Calu3 (cell line): ENCODE measurements around the gene AMMECR1. TPM values are rescaled to one million over a fixed set of nuclear protein-coding genes. Genes with fewer than 3 reads are reported as not detected.
A peak's percentile ranks its signal among the peaks of the same experiment; 100 is the strongest.

Experiments
- BruUV-seq: library from RNA; stranded (reverse); fragments of 400-500 nt; replicated peaks from 2 replicates; lab custom pipeline; 2021; lab: Mats Ljungman, UMichigan
- CTCF ChIA-PET: fragments of 300-600 bp; sonication (Branson Sonifier 250); formaldehyde crosslinking; loops from one replicate; lab custom pipeline; 2022; ENCODE audit warnings: antibody characterized with exemption; lab: Charles Lee
- DNase-seq: peaks from one replicate; pipeline ENCODE4 v3.0.0; 2022
- H3K27ac Mint-ChIP-seq: one replicate; pipeline ENCODE4 v1.8.0; 2022; ENCODE audit warnings: mixed read lengths; ENCODE audit not compliant: unreplicated experiment
- H3K27me3 Mint-ChIP-seq: one replicate; pipeline ENCODE4 v1.8.0; 2022; ENCODE audit warnings: mixed read lengths; ENCODE audit not compliant: unreplicated experiment
- H3K36me3 Mint-ChIP-seq: one replicate; pipeline ENCODE4 v1.8.0; 2022; ENCODE audit warnings: mild to moderate bottlenecking, moderate library complexity, mixed read lengths; ENCODE audit not compliant: insufficient read depth, unreplicated experiment
- H3K4me1 Mint-ChIP-seq: one replicate; pipeline ENCODE4 v1.8.0; 2022; ENCODE audit warnings: mild to moderate bottlenecking, low read depth, mixed read lengths; ENCODE audit not compliant: unreplicated experiment
- H3K4me3 Mint-ChIP-seq: one replicate; pipeline ENCODE4 v1.8.0; 2022; ENCODE audit warnings: mild to moderate bottlenecking, low read depth, moderate library complexity, mixed read lengths; ENCODE audit not compliant: unreplicated experiment
- H3K9me3 Mint-ChIP-seq: one replicate; pipeline ENCODE4 v1.8.0; 2022; ENCODE audit warnings: low read depth, mixed read lengths; ENCODE audit not compliant: unreplicated experiment
- CTCF ChIP-seq: fragments of 200-600 bp; IDR thresholded peaks from one replicate; pipeline ENCODE4 v1.8.0; 2022; ENCODE audit warnings: antibody characterized with exemption; ENCODE audit not compliant: unreplicated experiment
- intact Hi-C: fragments of 100-400 bp; cut with micrococcal nuclease; formaldehyde crosslinking; loops from one replicate; pipeline ENCODE4 v1.10.0; 2022; ENCODE audit not compliant: unreplicated experiment
- total RNA-seq: library from RNA; stranded (reverse); gene quantifications from 2 replicates; pipeline ENCODE4 v1.2.3, GENCODE V29; 2022

Gene AMMECR1
- total RNA-seq, 1 experiment from 2014 or later = 23.5 TPM

GRCh38 chrX:110182865-110183264 lies 135.0 kb downstream of the AMMECR1 start:
- Mint-ChIP-seq H3K4me3 (no peak overlapping the region), H3K27ac (no peak overlapping the region)
- DNase-seq = no peak

GRCh38 chrX:110182362-110182761 lies 135.5 kb downstream of the AMMECR1 start:
- intact Hi-C loops = no loop called here
- no peak overlapping the region for H3K4me3 Mint-ChIP-seq
- H3K27me3 Mint-ChIP-seq = no peaks in the 10 kb centered on the region
- DNase-seq = no peak
- no peak for TF ChIP-seq CTCF
- H3K4me1 Mint-ChIP-seq = peaks cover 37% of the 10 kb centered on the region
- CTCF ChIA-PET = interaction anchor here (1.2 kb wide), 1 partner anchor 33 kb away, joined by 3 read pairs; no protein-coding TSS in a partner anchor
- H3K9me3 Mint-ChIP-seq = no peaks in the 10 kb centered on the region
- peaks cover 9% of the 10 kb centered on the region for H3K36me3 Mint-ChIP-seq
- no peak overlapping the region for H3K27ac Mint-ChIP-seq
- BruUV-seq = no TSS peak

More at GRCh38 chrX:110182865-110183264, 135.0 kb downstream of the AMMECR1 start:
- H3K36me3 Mint-ChIP-seq = peaks cover 9% of the 10 kb centered on the region
- no peaks in the 10 kb centered on the region for H3K9me3 Mint-ChIP-seq
- no peak for TF ChIP-seq CTCF
- peaks cover 37% of the 10 kb centered on the region for H3K4me1 Mint-ChIP-seq
- no peaks in the 10 kb centered on the region for H3K27me3 Mint-ChIP-seq
- BruUV-seq = no TSS peak
- CTCF ChIA-PET = interaction anchor here (1.2 kb wide), 1 partner anchor 33 kb away, joined by 3 read pairs; no protein-coding TSS in a partner anchor
- intact Hi-C loops = no loop called here

GRCh38 chrX:110181459-110182137 lies 136.3 kb downstream of the AMMECR1 start:
- no peak overlapping the region for H3K27ac Mint-ChIP-seq
- no peaks in the 10 kb centered on the region for H3K27me3 Mint-ChIP-seq
- no peak overlapping the region for H3K4me3 Mint-ChIP-seq
- H3K4me1 Mint-ChIP-seq = peaks cover 37% of the 10 kb centered on the region
- no peak for TF ChIP-seq CTCF
- no peak for DNase-seq
- BruUV-seq = no TSS peak
- no peaks in the 10 kb centered on the region for H3K9me3 Mint-ChIP-seq
- CTCF ChIA-PET = interaction anchor here (1.2 kb wide), 1 partner anchor 34 kb away, joined by 3 read pairs; no protein-coding TSS in a partner anchor
- intact Hi-C loops = no loop called here
- H3K36me3 Mint-ChIP-seq = peaks cover 9% of the 10 kb centered on the region

- no peak for TF ChIP-seq CTCF
- H3K27ac Mint-ChIP-seq = peak overlapping the region; percentile 36
- no peak for DNase-seq
- peaks cover 37% of the 10 kb centered on the region for H3K4me1 Mint-ChIP-seq
- H3K4me3 Mint-ChIP-seq = no peak overlapping the region
- peaks cover 9% of the 10 kb centered on the region for H3K36me3 Mint-ChIP-seq
- CTCF ChIA-PET = interaction anchor here (0.6 kb wide), 1 partner anchor 11 kb away, joined by 4 read pairs; no protein-coding TSS in a partner anchor
- BruUV-seq = no TSS peak
- H3K27me3 Mint-ChIP-seq = no peaks in the 10 kb centered on the region
- intact Hi-C loops = no loop called here
- no peaks in the 10 kb centered on the region for H3K9me3 Mint-ChIP-seq
Measured at GRCh38 chrX:110180928-110181310, 137.0 kb downstream of the AMMECR1 start.
